ENCODE results near the gene PIP4K2B. TPM values are rescaled to one million over a fixed set of nuclear protein-coding genes. Genes with fewer than 3 reads are reported as not detected.

Gene PIP4K2B
- total RNA-seq, 2 experiments from 2014 or later, result 49.4 to 52.6 TPM

Small RNAs within 50 kb of the gene (microRNA-seq; reads per million reads assigned to microRNA genes)
- 0.84 reads per million for gene MIR4726 (ENCODE audit: borderline microRNAs expressed, borderline replicate concordance)
- gene MIR4727 (ENCODE audit: borderline microRNAs expressed, borderline replicate concordance), result 0.63 reads per million

Other genes starting within 250 kb of the PIP4K2B start
- under 1 TPM in 1 of 2 experiments, not detected in 1; 0.06 TPM for gene SRCIN1, start 193.6 kb downstream of the PIP4K2B start, total RNA-seq
- gene EPOP, start 124.6 kb downstream of the PIP4K2B start, total RNA-seq, result 1 to 10 TPM; 7.5 to 7.8 TPM
- 100 to 1,000 TPM; 251 to 264 TPM for gene MLLT6, start 94.3 kb downstream of the PIP4K2B start, total RNA-seq
- gene CISD3, start 69.2 kb downstream of the PIP4K2B start, total RNA-seq, result 10 to 100 TPM; 45.7 to 46.3 TPM
- under 1 TPM; 0.22 to 0.23 TPM for gene PCGF2, start 51.2 kb downstream of the PIP4K2B start, total RNA-seq
- 100 to 1,000 TPM; 262 to 294 TPM for gene PSMB3, start 46.8 kb downstream of the PIP4K2B start, total RNA-seq
- 10 to 100 TPM; 27.2 to 30.5 TPM for gene CWC25, start 25.8 kb upstream of the PIP4K2B start, total RNA-seq
- 1,000 to 10,000 TPM; 1,147 to 1,160 TPM for gene RPL23, start 54.2 kb upstream of the PIP4K2B start, total RNA-seq
- gene LASP1, start 70.5 kb upstream of the PIP4K2B start, total RNA-seq, result 100 to 1,000 TPM; 189 to 200 TPM
- gene FBXO47, start 167.8 kb upstream of the PIP4K2B start, total RNA-seq, result not detected